NCI-H1092 treated with DMSO at 0.1 percent for 48 hours (cell line): ENCODE measurements around the gene CD244.
"Not testable (repeated sequence)": the region's sequence is repeated elsewhere in the genome, so short reads cannot be mapped to it uniquely, and the experiment has no call there.

Experiments
- DNase-seq: peaks from one replicate; lab custom pipeline; 2025; lab: John Stamatoyannopoulos, UW

The CD244 gene

GRCh38 chr1:160862203-160863060, at the start of gene CD244:
Gene CD244, minus strand, starts transcription at chr1:160862887. Its CDS starts 210 bp downstream, at chr1:160862677.
- no peak for DNase-seq

GRCh38 chr1:160911925-160912324, 49.2 kb upstream of the CD244 start:
- no peak for DNase-seq

- no peak for DNase-seq
These were observed 48.8 kb upstream of the CD244 start for GRCh38 chr1:160911441-160911840.

- DNase-seq: no peak
These were observed 47.6 kb upstream of the CD244 start for GRCh38 chr1:160910170-160910750.

GRCh38 chr1:160907976-160908375, 45.3 kb upstream of the CD244 start:
- DNase-seq: no peak

GRCh38 chr1:160905617-160905989, 42.9 kb upstream of the CD244 start:
- DNase-seq: no peak

- DNase-seq: no peak
These were observed 42.3 kb upstream of the CD244 start for GRCh38 chr1:160904783-160905616.

GRCh38 chr1:160902251-160902650, 39.6 kb upstream of the CD244 start:
- DNase-seq: not testable (repeated sequence)

- DNase-seq: no peak
These were observed 39.1 kb upstream of the CD244 start for GRCh38 chr1:160901768-160902167.

- not testable (repeated sequence) for DNase-seq
These were observed 38.0 kb upstream of the CD244 start for GRCh38 chr1:160900683-160901082.

GRCh38 chr1:160894368-160895135, 31.9 kb upstream of the CD244 start:
- DNase-seq: not testable (repeated sequence)

GRCh38 chr1:160891474-160891873, 28.8 kb upstream of the CD244 start:
- DNase-seq: no peak

- DNase-seq: no peak
These were observed 26.2 kb upstream of the CD244 start for GRCh38 chr1:160888926-160889325.

GRCh38 chr1:160887071-160887470, 24.4 kb upstream of the CD244 start:
- no peak for DNase-seq

- DNase-seq: no peak
These were observed 22.4 kb upstream of the CD244 start, which contains the start of gene ITLN1 for GRCh38 chr1:160885042-160885441. Gene ITLN1, minus strand, starts transcription at chr1:160885180. Its CDS starts 303 bp downstream, at chr1:160884877.

GRCh38 chr1:160884579-160884978, 21.9 kb upstream of the CD244 start:
- DNase-seq: no peak

- no peak for DNase-seq
These were observed 21.2 kb upstream of the CD244 start for GRCh38 chr1:160883581-160884513.

- DNase-seq: no peak
These were observed 19.9 kb upstream of the CD244 start for GRCh38 chr1:160882582-160882981.

- not testable (repeated sequence) for DNase-seq
These were observed 18.6 kb upstream of the CD244 start for GRCh38 chr1:160881264-160881663.

GRCh38 chr1:160880216-160880615, 17.5 kb upstream of the CD244 start:
- no peak for DNase-seq

- no peak for DNase-seq
These were observed 16.4 kb upstream of the CD244 start for GRCh38 chr1:160879056-160879455.
